Liver (tissue), 3 donors: ENCODE measurements around the gene ING5.

Experiments
- FOXA1 ChIP-seq: IDR thresholded peaks from 2 replicates; pipeline ENCODE4 v1.6.1; 2016; ENCODE audit warnings: antibody characterized with exemption
- GABPA ChIP-seq, 2 donors: IDR thresholded peaks in 1 of 2; conservative IDR thresholded peaks in 1 of 2; 2 replicates each; pipeline ENCODE4 v1.6.1; 2016; ENCODE audit warnings: antibody characterized with exemption in 2 of 2, mild to moderate bottlenecking in 1 of 2, moderate library complexity in 1 of 2
- JUND ChIP-seq, 2 donors: IDR thresholded peaks; 2 replicates each; pipeline ENCODE4 v1.6.1; 2016; ENCODE audit warnings: antibody characterized with exemption in 2 of 2
- RAD21 ChIP-seq, 2 donors: IDR thresholded peaks; 2 replicates each; pipeline ENCODE4 v1.6.1; 2016; ENCODE audit warnings: antibody characterized with exemption in 2 of 2, mild to moderate bottlenecking in 2 of 2
- SP1 ChIP-seq: IDR thresholded peaks from 2 replicates; pipeline ENCODE4 v1.6.1; 2018; ENCODE audit warnings: antibody characterized with exemption, mild to moderate bottlenecking
- TAF1 ChIP-seq: conservative IDR thresholded peaks from 2 replicates; pipeline ENCODE4 v1.6.1; 2016; ENCODE audit warnings: antibody characterized with exemption, mild to moderate bottlenecking
- YY1 ChIP-seq: IDR thresholded peaks from 2 replicates; pipeline ENCODE4 v1.6.1; 2016; ENCODE audit warnings: antibody characterized with exemption, mild to moderate bottlenecking
- TF ChIP-seq, protein P1 (sequence below): IDR thresholded peaks from 2 replicates; pipeline ENCODE4 v1.6.1; 2016; ENCODE audit warnings: antibody characterized with exemption
- TF ChIP-seq, protein P2 (sequence below): fragments of 150-350 bp; IDR thresholded peaks from 2 replicates; pipeline ENCODE4 v1.5.1; 2017; ENCODE audit warnings: improper control_type of control experiment, low read depth, low read length; ENCODE audit not compliant: missing input control
- TF ChIP-seq, protein P3 (sequence below): IDR thresholded peaks from 2 replicates; pipeline ENCODE4 v1.6.1; 2016; ENCODE audit warnings: antibody characterized with exemption
- donor health status: healthy.
- donor health status: healthy.

DNA sequence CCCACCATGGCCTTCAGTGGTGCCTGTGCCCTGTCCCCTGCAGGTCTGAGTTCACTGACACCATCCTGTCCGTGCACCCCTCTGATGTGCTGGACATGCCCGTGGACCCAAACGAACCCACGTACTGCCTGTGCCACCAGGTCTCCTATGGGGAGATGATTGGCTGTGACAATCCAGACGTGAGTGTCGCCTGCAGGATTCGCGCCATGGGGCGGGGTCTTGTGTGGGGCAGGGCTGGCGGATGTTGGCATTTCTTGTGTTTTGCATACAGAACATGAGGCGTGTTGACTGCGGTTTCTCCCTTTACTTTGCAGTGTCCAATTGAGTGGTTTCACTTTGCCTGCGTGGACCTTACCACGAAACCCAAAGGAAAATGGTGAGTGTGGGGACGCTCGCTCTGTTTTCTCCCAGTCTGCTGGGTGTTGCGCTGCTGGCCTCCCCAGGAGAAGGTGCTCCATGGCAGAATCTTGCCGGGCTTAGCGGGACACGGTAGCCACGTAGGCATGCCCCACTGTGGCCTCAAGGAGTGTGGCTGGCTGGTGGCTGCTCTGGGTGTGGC is 21.1 kb downstream of the ING5 start:
- TF ChIP-seq, protein P1, sequence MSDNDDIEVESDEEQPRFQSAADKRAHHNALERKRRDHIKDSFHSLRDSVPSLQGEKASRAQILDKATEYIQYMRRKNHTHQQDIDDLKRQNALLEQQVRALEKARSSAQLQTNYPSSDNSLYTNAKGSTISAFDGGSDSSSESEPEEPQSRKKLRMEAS = no peak
- no peak for TF ChIP-seq YY1
- TF ChIP-seq, protein P2, sequence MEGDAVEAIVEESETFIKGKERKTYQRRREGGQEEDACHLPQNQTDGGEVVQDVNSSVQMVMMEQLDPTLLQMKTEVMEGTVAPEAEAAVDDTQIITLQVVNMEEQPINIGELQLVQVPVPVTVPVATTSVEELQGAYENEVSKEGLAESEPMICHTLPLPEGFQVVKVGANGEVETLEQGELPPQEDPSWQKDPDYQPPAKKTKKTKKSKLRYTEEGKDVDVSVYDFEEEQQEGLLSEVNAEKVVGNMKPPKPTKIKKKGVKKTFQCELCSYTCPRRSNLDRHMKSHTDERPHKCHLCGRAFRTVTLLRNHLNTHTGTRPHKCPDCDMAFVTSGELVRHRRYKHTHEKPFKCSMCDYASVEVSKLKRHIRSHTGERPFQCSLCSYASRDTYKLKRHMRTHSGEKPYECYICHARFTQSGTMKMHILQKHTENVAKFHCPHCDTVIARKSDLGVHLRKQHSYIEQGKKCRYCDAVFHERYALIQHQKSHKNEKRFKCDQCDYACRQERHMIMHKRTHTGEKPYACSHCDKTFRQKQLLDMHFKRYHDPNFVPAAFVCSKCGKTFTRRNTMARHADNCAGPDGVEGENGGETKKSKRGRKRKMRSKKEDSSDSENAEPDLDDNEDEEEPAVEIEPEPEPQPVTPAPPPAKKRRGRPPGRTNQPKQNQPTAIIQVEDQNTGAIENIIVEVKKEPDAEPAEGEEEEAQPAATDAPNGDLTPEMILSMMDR = no peak
- no peak for TF ChIP-seq GABPA (IDR thresholded peaks at IDR 0.05 in 1 of 2, conservative IDR thresholded peaks at IDR 0.05 in 1 of 2)
- TF ChIP-seq SP1 = no peak
- TF ChIP-seq, protein P3, sequence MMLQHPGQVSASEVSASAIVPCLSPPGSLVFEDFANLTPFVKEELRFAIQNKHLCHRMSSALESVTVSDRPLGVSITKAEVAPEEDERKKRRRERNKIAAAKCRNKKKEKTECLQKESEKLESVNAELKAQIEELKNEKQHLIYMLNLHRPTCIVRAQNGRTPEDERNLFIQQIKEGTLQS = no peak
- no peak for TF ChIP-seq RAD21 (IDR thresholded peaks at IDR 0.05)
- no peak for TF ChIP-seq TAF1
- TF ChIP-seq FOXA1 = no peak
- TF ChIP-seq JUND (IDR thresholded peaks at IDR 0.05) = no peak
